MM.1S (cell line): ENCODE data around the gene OTULIN.

Experiments used
- DNase-seq: peaks from one replicate; pipeline ENCODE4 v3.0.0-alpha.2; 2015
- H2AFZ ChIP-seq: fragments of 300-600 bp; sonication (generic); 2 replicates; pipeline ENCODE4 v1.6.0; 2016; ENCODE audit warnings: antibody characterized with exemption, low read length
- H3F3A ChIP-seq: fragments of 300-600 bp; sonication (generic); 2 replicates; pipeline ENCODE4 v1.6.1; 2016; ENCODE audit warnings: mild to moderate bottlenecking, antibody characterized with exemption, low read length, moderate library complexity, mixed read lengths; ENCODE audit not compliant: insufficient read depth
- H3K27ac ChIP-seq: fragments of 300-600 bp; sonication (generic); 2 replicates; pipeline ENCODE4 v1.5.1; 2016; ENCODE audit warnings: mild to moderate bottlenecking, low read length
- H3K27me3 ChIP-seq: fragments of 300-600 bp; sonication (generic); replicated peaks from 2 replicates; pipeline ENCODE4 v1.6.0; 2016; ENCODE audit warnings: low read length; ENCODE audit not compliant: insufficient read depth
- H3K36me3 ChIP-seq: fragments of 300-600 bp; sonication (generic); replicated peaks from 2 replicates; pipeline ENCODE4 v1.6.1; 2016; ENCODE audit warnings: mild to moderate bottlenecking, low read length, mixed read lengths; ENCODE audit not compliant: insufficient read depth
- H3K4me1 ChIP-seq: fragments of 300-600 bp; sonication (generic); 2 replicates; pipeline ENCODE4 v1.6.1; 2016; ENCODE audit warnings: low read length, mixed read lengths
- H3K4me2 ChIP-seq: fragments of 300-600 bp; sonication (generic); 2 replicates; pipeline ENCODE4 v1.6.0; 2016; ENCODE audit warnings: low read depth, low read length
- H3K4me3 ChIP-seq: fragments of 300-600 bp; sonication (generic); 2 replicates; pipeline ENCODE4 v1.5.1; 2016; ENCODE audit warnings: low read length, mixed read lengths
- H3K79me2 ChIP-seq: fragments of 300-600 bp; sonication (generic); 2 replicates; pipeline ENCODE4 v1.6.1; 2016; ENCODE audit warnings: mixed run types, low read length, mixed read lengths
- H3K9ac ChIP-seq: fragments of 300-600 bp; sonication (generic); 2 replicates; pipeline ENCODE4 v1.6.1; 2016; ENCODE audit warnings: low read length, mixed read lengths
- H3K9me2 ChIP-seq: fragments of 300-600 bp; sonication (generic); replicated peaks from 2 replicates; pipeline ENCODE4 v1.6.1; 2016; ENCODE audit warnings: mild to moderate bottlenecking, low read length, mixed read lengths; ENCODE audit not compliant: insufficient read depth
- H3K9me3 ChIP-seq: fragments of 300-600 bp; sonication (generic); replicated peaks from 2 replicates; pipeline ENCODE4 v1.6.1; 2016; ENCODE audit warnings: mild to moderate bottlenecking, low read length, mixed read lengths; ENCODE audit not compliant: insufficient read depth
- H4K20me1 ChIP-seq: fragments of 300-600 bp; sonication (generic); 2 replicates; pipeline ENCODE4 v1.6.1; 2016; ENCODE audit warnings: mild to moderate bottlenecking, low read length, moderate library complexity, mixed read lengths; ENCODE audit not compliant: insufficient read depth
- EZH2 ChIP-seq: fragments of 300-600 bp; sonication (generic); optimal IDR thresholded peaks from 2 replicates; pipeline ENCODE3; 2017; ENCODE audit warnings: low read depth, mild to moderate bottlenecking, antibody characterized with exemption, low read length, mixed read lengths
- EZH2phosphoT487 ChIP-seq: fragments of 300-600 bp; sonication (generic); IDR thresholded peaks from 2 replicates; pipeline ENCODE4 v1.6.1; 2018; ENCODE audit warnings: antibody characterized with exemption, low read length
- TF ChIP-seq, protein P1 (sequence below): fragments of 300-600 bp; sonication (generic); IDR thresholded peaks from 2 replicates; pipeline ENCODE4 v1.5.1; 2016; ENCODE audit warnings: antibody characterized with exemption, low read length, mixed read lengths

OTULIN gene

DNA sequence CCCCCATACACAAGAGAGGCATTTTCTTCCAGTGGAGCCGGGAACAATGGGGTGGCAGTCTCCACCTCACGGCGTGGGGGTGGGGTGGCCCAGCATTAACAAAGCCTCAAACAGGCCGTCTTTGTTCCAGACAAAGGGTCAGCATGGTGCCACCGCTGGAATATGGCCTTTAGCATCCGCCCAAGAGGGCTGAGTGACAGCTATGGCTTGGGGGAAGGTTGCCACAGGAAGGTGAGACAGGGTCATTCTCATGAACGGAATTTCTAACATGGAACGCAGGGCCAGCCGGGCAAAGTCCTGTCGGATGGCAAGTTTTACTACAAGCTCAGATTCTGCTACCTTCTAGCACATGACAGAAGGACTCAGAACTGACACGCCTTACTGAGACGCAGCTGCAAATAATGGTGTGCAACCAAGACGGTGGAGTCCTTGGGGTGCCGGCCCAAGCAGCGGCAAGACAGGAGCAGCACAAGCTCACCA lies 64.0 kb downstream of the OTULIN start:
- Histone ChIP-seq H3F3A (no peaks in the 10 kb centered on the region), H3K9me3 (no peaks in the 10 kb centered on the region), H3K36me3 (no peaks in the 10 kb centered on the region), H3K4me2 (no peak overlapping the region), H2AFZ (no peak overlapping the region), H4K20me1 (no peaks in the 10 kb centered on the region), H3K27ac (no peak overlapping the region), H3K79me2 (no peaks in the 10 kb centered on the region), H3K9ac (no peak overlapping the region), H3K9me2 (no peaks in the 10 kb centered on the region), H3K4me3 (no peak overlapping the region), H3K27me3 (no peaks in the 10 kb centered on the region), H3K4me1 (no peaks in the 10 kb centered on the region)
- no peak for TF ChIP-seq EZH2phosphoT487
- no peak for TF ChIP-seq EZH2
- TF ChIP-seq, protein P1, sequence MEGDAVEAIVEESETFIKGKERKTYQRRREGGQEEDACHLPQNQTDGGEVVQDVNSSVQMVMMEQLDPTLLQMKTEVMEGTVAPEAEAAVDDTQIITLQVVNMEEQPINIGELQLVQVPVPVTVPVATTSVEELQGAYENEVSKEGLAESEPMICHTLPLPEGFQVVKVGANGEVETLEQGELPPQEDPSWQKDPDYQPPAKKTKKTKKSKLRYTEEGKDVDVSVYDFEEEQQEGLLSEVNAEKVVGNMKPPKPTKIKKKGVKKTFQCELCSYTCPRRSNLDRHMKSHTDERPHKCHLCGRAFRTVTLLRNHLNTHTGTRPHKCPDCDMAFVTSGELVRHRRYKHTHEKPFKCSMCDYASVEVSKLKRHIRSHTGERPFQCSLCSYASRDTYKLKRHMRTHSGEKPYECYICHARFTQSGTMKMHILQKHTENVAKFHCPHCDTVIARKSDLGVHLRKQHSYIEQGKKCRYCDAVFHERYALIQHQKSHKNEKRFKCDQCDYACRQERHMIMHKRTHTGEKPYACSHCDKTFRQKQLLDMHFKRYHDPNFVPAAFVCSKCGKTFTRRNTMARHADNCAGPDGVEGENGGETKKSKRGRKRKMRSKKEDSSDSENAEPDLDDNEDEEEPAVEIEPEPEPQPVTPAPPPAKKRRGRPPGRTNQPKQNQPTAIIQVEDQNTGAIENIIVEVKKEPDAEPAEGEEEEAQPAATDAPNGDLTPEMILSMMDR = no peak
- no peak for DNase-seq

DNA sequence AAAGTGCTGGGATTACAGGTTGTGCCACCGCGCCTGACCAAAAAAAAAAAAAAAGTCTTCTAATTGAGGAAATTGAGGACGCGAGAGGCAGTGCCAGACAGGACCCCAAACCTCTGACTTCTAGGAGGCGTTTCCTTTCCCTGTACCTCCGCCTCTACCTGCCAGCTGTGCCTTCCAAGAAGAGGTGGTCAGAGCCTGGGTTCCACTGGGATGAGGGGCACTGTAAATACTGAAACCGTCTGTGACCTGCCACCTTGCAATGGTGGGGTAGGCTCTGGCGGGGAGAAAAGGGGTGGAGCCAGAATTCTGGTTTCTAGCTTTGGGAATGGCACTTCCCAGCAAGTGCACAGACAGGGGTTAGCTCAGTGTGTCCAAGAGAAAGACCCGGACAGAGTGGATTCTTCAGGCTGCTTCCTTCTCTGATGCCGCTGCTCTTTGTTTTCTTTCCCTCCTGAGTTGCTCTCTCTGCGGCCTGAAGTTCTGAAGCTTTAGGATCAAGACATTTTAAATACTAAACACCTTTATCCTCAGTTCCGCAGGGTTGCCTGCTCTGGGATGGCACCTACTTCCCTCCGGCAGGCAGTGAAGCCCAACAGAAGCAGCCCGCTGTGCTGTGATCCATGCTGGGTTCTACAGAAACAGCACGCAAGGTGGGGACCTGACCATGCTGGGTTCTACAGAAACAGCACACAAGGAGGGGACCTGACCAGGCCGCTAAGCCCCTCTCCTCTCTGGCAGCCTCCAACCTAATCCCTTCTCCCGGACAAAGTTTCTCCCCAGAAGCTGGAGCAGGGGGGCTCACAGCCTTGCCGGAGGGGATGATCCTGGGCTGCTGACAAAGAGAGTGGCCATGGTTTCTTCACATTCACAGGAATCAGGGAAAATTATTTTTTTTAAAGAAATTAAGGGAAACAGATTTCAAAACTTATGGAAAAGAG lies 65.2 kb downstream of the OTULIN start:
- H3K27ac ChIP-seq = no peak overlapping the region

DNA sequence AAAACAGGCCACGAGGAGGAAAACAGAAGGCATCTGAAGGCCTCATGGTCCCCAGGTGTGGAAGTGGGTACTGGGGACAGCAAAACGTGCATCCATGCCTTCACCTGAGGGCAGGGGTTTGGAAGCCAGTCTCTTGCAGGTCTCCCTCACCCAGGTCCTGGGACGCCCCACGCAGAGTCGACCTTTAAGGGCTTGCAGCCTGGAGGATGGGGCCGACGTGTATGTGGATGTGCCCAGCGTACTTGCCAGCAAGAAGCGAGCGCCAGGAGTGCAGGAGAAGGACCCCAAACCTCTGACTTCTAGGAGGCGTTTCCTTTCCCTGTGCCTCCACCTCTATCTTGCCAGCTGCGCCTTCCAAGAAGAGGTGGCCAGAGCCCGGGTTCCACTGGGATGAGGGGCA lies 65.9 kb downstream of the OTULIN start:
- no peak overlapping the region for H3K27ac ChIP-seq
- no peaks in the 10 kb centered on the region for H3K36me3 ChIP-seq
- H3K9ac ChIP-seq = no peak overlapping the region
- no peaks in the 10 kb centered on the region for H3K9me3 ChIP-seq
- no peak for DNase-seq
- no peak for TF ChIP-seq EZH2
- no peak for TF ChIP-seq EZH2phosphoT487
- TF ChIP-seq, protein P1 = no peak
- no peaks in the 10 kb centered on the region for H3K4me1 ChIP-seq
- H2AFZ ChIP-seq = no peak overlapping the region
- no peaks in the 10 kb centered on the region for H3K9me2 ChIP-seq
- no peaks in the 10 kb centered on the region for H3K27me3 ChIP-seq
- H3K4me3 ChIP-seq = no peak overlapping the region
- H3K4me2 ChIP-seq = no peak overlapping the region
- H3K79me2 ChIP-seq = no peaks in the 10 kb centered on the region
- no peaks in the 10 kb centered on the region for H3F3A ChIP-seq
- H4K20me1 ChIP-seq = no peaks in the 10 kb centered on the region

More for the DNA sequence above, 65.2 kb downstream of the OTULIN start:
- Histone ChIP-seq H3K9me2 (no peaks in the 10 kb centered on the region), H4K20me1 (no peaks in the 10 kb centered on the region), H3K79me2 (no peaks in the 10 kb centered on the region), H3K27me3 (no peaks in the 10 kb centered on the region), H3K4me2 (no peak overlapping the region), H3K36me3 (no peaks in the 10 kb centered on the region), H3K4me3 (no peak overlapping the region), H2AFZ (no peak overlapping the region), H3K9me3 (no peaks in the 10 kb centered on the region), H3K9ac (no peak overlapping the region), H3K4me1 (no peaks in the 10 kb centered on the region), H3F3A (no peaks in the 10 kb centered on the region)
- DNase-seq = no peak
- TF ChIP-seq, protein P1 = no peak
- TF ChIP-seq EZH2phosphoT487 = no peak
- TF ChIP-seq EZH2 = no peak
